HuH-7.5 (cell line): ENCODE results near the gene LBX2.
A peak's percentile ranks its signal among the peaks of the same experiment; 100 is the strongest.
"Not testable (repeated sequence)": the region's sequence is repeated elsewhere in the genome, so short reads cannot be mapped to it uniquely, and the experiment has no call there.

Experiments
- DNase-seq: peaks from one replicate; pipeline ENCODE4 v3.0.0; 2011; ENCODE audit warnings: low spot score

Gene LBX2

DNA sequence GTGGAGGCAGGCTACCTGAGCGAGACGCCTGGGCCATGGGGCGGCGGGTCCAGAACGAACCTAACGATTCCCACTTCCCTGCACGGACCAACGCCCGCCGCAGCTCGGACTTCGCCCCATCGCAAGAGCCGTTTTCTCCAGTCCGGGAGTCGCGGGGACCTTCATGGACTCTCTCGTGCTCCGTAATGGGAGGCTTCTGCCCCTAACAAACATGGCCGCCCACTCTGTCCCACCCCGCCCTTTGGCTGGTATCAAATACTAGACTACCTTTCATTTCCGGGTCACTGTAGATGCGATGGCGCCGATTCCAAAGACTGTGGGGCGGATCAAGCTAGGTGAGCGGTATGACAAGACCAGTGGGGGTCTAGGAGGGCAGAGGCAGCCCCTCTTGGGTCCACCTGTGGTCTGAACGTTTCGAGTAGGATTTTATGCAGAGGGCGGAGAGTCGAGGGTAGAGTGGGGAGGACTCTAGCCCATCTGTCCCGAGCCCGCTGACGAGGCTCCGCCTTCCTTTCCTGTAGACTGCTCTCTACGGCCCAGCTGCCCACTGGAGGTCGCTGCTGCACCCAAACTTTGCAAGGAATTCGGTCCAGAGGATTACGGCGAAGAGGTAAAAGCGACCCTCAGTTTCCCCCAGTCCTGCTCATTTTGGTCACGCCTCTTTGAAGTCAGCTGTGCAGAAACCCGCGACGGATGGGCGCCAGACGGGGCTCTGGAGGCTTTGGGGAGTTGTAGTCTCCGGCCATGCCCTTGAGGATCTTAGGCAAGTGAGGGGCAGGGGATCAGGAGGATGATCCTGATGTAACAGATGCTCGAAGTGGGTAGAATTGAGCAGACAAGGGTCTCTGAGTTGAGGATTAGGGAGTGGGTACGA lies 16.4 kb downstream of the LBX2 start, which contains the start of the genes CCDC142 and TTC31:
Gene CCDC142, minus strand, starts transcription at position 198 of the 874 bp plus-strand sequence. Its CDS starts 161 bp downstream, at position 37.
Gene TTC31, plus strand, starts transcription at position 281 of the 874 bp plus-strand sequence. Its CDS starts 15 bp downstream, at position 296.
- DNase-seq = no peak

DNA sequence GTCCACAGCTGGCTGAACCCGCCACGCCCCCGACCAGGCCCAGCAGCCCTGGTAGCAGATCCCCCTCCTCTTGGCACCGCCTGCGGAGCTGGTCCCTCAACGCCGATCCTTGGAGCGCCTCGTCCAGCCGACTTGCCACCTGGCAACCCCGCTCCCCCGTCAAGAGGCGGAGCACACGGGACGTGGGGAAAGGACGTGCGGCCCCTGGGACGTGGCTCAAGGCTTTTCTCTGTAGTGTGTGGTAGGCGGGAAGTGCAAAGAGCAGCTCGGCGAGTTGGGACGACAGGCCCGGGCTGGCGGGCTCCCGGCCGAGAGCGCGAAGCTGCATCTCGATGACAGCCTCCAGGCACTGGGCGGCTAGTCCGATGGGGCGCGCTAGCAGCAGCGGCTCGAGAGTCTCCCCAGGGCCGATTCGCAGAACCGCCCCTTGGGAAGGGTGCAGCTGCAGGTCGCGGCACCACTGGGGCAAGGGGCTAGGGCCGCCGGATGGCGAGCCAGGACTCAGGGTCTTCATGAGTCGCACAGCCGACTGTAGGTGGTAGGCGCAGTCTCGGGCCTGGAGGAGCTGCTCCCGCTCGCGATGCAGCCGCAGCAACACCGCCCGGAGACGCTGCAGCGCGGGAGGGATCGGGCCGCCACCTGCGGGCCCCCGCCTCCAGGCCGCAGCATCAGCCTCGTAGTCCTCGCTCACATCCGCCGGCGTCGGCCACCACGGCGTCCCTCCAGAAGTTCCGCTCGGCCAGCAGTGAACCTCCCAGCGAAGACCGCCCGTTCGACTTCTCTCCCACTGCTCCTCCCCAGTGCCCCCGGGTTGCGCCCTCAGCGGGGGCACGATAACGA lies 17.2 kb downstream of the LBX2 start:
- no peak for DNase-seq

DNA sequence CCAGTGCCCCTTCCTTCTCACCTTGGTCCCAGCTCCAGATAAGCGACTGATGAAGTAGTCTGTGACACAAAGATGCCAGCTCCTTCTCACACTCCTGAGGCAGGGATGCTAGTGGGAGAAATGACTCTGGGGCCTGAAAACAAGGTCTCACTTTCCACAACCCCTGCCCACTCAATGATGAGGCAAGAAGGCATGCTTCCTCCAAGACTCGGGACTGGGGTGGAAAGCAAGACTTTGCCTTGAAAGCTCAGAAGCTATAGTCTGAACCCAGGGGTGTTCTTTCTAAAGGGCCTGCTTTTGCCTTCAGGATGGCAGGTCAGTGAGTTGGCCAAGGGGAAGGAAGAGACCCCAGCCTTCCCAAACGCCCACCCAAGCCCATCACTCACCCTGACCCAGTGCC lies 18.0 kb downstream of the LBX2 start:
- DNase-seq = no peak

DNA sequence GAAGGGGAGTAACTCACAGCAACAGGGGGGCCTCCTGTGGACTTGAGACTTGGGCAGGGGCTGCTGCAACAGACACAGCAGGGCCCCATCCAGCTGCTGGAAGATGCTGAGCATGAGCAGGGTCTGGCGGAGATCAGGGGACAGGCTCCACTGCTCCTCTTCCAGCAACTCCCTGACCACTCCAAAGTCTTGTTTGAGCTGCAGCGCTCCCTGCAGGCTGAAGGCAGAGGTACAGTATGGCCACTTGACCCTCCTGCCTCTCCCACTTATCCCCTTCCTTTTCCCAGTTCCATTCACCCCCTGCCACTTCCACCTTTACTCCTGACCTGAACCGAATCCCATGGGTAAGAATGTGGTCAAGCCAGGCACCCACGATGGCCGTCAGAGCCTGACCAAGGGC lies 24.5 kb downstream of the LBX2 start:
- no peak for DNase-seq

DNA sequence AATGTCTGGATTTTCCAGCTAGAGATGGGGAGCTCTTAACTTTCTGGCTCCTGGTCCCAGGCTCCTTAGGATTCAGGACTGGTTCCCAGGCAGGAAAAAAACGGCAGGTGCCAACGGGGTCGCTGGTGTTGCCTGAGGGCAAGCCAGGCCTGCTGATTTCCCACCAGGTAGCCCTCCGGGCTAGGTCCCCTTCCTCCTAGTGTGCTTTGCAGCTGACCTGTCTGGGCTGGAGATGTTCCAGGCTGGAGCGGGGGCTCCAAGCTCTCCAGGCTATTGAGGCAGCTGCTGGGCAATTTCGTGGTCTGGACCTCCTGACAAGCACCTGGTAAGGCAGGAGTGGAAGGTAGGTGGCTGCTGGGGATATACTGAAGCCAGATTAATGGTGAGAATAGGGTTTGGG lies 24.9 kb downstream of the LBX2 start:
- no peak for DNase-seq

DNA sequence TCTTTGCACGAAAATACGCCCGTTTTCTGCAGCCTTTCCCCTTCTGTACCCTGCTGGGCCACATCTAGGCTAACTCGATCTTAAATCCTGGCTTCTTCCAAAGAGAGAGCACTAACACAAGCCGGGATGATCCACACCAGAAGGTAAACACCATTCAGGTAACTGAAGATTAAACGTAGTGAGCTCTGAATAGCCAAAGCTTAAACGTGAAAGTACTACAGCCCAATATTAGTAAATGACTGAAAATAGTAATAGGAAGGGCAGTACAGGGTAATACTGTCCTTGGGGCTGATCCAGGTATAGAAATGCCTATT lies 26.5 kb downstream of the LBX2 start:
- no peak for DNase-seq

DNA sequence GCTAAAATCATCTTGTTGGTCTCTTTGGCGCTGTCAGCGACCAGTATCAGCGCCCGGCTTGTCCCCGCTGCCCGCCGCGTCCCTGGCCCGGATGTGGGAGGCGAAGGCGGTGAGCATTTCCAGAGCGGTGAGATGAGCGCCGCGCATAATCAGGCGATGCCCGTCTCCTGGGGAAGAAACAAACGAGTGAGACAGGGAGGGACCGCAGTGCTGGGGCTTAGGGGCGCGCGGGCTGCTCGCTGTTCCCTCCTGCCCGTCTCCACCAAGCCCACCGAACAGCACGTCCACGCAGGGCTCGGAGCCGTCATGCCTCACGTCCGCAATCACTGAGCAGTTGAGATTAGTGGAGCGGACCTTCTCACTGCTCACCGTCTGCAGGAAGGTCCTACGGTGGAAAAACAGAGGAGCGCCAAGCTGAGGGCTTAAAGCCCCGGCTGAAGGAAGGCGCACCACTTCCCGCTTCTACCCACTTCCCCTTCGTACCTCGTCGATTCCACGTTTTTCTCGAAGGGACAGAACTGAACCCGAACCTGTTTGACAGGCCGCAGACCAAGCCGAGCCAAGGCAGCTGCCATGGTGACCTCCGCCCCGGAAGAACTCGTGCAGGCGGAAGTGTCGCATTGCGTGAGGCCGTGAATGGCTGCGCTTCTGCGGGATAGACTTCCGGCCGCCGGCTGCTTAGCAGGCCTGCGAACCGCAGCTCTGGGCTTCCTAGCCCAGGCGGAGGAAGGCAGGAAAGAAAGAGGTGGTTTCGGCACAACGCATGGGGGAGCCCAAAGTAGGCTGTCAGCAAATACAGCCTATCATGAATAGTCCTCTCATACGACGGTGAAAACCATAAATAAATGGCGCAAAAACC lies 27.1 kb downstream of the LBX2 start, which contains the start of gene MRPL53:
Gene MRPL53, minus strand, starts transcription at position 595 of the 859 bp plus-strand sequence. Its CDS starts 20 bp downstream, at position 575.
- no peak for DNase-seq

DNA sequence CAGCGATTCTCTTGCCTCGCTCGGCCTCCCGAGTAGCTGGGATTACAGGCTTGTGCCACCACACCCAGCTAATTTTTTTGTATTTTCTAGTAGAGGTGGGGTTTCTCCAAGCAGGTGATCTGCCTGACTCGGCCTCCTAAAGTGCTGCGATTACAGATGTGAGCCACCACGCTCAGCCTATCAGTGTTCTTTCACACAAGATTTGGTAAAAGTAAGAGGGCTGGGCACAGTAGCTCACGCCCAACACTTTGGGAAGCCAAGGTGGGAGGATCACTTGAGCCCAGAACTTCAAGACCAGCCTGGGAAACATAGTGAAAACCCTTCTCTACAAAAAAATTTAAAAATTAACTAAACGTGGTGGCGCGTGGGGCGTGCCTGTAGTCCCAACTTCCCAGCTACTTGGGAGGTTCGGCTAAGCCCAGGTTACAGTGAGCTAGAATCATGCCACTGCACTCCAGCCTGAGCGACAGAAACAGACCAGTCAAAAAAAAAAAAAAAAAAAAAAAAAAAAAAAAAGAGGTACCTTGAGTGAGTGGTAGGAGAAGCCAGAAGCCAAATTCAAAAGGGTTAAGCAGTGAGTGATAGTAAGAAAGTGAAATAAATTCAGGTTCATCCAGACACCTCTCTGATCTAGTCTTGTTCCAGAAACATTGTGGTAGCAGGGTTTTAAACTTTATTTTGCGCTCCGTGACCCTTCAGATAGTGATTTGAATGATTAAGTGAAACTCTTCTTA lies 27.9 kb downstream of the LBX2 start:
- DNase-seq = no peak

DNA sequence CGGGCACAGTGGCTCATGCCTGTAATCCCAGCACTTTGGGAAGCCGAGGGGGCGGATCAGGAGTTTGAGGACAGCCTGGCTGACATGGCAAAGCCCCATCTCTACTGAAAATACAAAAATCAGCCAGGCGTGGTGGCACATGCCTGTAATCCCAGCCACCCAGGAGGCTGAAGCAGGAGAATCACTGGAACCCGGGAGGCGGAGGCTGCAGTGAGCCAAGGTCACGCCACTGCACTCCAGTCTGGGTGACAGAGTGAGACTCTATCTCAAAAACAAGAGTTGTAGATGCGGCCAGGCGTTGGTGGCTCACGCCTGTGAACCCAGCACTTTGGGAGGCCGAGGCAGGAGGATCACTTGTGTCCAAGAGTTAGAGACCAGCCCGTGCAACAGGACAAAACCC lies 28.7 kb downstream of the LBX2 start:
- DNase-seq = not testable (repeated sequence)

DNA sequence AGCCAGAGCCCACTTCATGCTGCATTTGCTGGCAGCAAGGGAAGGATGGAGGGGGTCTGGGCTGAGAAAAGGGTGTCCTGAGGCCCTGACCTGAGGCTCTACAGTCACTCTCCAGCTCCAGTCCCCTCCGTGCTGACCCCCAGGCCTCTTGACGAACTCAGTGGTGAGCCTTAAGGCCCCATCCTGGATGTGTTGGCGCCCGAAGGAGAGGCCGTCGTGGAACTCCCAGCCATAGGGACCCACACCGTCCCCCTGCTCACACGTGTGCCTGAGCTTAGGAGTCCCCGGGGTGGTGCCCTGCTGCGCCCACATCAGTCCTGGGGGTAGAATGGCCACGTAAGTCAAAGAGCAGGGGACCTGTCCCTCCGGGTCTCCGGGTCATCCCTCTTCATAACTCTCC lies 35.0 kb downstream of the LBX2 start:
- DNase-seq = no peak

DNA sequence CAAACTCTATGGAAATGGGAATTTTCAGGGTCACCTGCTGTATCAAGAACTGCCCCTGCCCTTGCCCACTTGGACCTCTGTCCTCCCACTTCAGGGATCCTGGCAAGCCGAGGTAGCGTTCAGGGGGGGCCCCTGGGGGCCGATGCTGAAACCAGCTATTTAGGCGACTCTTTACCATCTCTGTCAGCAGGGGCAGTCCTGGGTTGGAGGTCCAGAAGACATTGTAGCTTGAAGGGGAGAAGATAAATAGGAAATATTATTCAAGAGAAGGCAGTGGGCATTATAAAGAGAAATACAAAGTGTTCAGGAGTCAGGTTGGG lies 36.7 kb downstream of the LBX2 start:
- no peak for DNase-seq

DNA sequence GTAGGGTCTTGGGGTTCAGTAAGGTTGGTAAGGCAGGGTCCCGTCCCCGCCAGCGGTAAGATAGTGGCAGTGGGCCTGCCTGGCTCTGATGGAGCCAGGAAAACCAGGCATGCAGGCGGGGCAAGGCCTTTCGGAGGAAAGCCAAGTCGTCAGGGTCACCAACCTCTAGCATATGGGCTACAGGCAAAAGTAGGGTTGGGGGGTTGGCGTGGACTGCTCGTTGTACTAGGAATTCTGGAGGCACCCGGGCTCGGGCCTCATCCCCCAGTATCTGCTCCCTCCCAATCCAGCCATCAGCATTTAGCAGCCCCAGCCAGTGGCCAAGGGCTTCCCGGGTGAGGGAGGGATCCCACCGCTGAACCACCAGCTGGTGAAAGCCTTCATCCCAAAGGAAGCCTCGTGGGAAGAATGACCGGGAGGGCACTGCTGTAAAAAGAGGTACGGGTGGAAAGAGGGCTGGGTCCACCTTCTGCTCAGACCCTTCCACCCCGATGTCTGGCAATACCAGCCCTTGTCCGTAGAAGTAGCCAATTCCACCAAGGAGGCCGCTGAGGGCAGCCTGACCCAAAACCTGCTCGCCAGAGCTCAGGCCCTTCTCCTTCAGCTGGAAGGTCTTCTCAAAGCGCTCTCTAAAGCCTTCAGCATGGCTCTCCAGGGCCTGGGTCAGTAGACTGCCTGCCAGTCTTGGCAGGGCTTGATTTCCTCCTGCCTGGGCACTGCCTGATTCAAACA lies 37.2 kb downstream of the LBX2 start:
- no peak for DNase-seq

DNA sequence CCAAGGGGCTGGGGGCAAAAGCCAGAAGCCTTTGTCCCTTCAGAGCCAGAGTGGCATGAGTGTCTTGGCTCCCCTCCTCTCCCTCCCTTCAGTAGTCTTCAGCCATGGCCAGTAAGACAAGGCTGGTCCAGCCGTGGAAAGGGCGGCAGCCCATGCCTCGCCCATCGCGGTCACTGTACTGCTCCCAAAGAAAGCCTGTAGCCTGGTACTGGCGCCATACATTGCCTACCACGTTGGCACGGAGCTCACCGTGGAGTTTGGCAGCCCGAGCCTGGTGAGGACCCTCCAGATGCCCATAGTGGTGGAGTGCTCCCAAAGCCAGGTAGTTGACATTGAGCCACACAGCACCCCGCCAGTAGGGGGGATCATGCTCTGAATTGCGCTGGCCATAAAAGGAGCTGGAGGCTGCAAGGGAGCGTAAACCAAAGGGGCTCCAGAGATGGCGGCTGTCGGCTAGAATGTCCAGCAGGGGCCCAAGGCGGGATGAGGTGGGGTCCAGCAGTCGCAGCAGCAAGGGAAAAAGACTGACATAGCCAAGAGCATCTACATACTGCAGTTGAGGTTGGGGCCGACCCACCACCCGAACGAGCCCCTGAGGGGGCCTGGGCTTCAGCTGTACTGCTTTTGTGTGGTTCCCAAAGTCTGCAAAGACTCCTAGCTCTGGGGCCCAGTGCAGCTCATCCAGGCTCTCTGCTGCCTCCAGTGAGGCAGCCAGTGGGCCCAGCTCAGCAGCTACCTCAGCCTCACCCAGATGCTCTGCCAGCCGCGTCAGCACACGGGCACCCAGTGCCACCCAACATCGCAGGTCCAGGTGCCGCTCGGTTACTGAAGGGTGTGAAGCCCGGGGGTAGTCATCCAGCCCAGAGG lies 38.0 kb downstream of the LBX2 start:
- no peak for DNase-seq

DNA sequence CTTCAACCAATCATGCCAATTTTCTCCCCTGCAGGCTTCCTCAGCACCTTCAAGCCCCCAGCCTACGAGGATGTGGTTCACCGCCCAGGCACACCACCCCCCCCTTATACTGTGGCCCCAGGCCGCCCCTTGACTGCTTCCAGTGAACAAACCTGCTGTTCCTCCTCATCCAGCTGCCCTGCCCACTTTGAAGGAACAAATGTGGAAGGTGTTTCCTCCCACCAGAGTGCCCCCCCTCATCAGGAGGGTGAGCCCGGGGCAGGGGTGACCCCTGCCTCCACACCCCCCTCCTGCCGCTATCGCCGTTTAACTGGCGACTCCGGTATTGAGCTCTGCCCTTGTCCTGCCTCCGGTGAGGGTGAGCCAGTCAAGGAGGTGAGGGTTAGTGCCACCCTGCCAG lies 39.2 kb downstream of the LBX2 start:
- DNase-seq = not testable (repeated sequence)

DNA sequence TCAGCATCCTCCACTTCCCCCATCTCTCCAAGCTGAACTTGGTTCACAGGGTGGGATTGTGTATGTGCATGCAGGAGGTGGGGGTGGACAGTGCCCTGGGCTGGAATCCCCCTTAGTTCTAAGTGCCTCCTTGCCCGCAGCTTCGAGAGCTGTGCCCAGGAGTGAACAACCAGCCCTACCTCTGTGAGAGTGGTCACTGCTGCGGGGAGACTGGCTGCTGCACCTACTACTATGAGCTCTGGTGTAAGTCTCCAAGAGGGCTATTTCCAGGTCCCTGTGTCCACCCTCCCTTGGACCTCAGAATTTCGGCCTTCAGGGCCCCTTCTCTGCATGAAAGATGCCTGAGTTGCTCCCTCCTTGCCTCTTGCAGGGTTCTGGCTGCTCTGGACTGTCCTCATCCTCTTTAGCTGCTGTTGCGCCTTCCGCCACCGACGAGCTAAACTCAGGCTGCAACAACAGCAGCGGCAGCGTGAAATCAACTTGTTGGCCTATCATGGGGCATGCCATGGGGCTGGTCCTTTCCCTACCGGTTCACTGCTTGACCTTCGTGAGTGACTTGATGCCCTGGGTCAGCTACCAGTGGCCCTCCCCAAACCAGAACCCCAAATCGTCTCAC lies 39.8 kb downstream of the LBX2 start:
- not testable (repeated sequence) for DNase-seq

DNA sequence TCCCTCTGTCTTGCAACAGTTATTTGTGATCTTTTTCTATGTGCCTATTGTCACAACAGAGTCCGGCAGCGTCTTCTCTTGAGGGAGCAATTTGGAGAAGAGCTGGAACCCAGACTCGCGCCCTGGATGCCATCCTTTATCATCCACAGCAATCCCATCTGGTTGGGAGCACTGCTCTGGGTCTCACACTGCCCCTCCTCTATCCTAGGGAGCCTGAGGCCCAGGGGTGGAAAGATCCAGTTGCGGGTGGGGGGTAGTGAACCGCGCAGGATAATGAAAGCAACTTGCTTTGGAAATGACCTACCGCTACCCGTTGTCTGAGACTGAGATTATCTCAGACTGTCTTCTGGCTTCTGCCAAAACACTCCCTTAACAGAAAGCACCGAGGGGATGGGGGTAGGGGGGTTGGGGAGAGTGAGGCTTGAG lies 40.5 kb downstream of the LBX2 start:
- DNase-seq = no peak

DNA sequence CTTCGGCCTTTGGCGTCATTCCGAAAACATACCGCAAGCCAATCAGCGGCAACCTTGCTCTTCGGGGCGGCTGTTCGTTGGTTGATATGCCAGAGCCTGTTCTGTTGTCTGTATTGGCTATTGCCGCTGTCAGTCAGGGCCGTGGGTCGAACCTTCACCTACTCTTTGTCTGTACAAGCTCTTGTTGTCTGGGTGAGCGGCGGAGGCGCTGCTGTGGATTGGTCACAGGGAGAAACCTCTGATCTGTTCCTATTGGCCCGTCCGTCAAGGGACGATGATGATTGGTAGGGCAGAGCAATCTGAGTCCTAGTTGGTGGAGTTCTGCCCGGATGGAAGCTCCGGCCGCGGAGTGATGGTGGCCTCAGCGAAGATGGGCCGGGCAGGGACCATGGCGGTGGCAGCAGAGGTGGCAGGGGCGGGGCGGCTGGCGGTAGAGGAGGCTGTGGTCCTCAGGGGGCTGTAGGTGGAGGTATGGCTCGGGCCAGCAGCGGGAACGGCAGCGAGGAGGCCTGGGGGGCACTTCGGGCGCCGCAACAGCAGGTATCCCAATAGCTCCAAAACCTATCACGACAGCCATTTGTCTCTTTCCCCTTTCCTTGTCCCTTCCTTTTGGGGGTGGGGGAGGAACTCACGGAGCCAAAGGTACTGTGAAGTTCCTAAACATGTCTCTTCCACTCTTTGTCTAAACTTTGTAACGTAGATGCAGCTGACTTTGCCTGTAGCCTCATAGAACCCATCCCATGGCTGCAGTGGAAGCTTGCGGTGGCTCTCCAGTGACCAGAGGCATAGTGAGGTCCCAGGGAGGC lies 41.1 kb downstream of the LBX2 start, which contains the start of gene WBP1:
Gene WBP1, plus strand, starts transcription at position 307 of the 806 bp plus-strand sequence. Its CDS starts 165 bp downstream, at position 472.
- peak; percentile 92 for DNase-seq

DNA sequence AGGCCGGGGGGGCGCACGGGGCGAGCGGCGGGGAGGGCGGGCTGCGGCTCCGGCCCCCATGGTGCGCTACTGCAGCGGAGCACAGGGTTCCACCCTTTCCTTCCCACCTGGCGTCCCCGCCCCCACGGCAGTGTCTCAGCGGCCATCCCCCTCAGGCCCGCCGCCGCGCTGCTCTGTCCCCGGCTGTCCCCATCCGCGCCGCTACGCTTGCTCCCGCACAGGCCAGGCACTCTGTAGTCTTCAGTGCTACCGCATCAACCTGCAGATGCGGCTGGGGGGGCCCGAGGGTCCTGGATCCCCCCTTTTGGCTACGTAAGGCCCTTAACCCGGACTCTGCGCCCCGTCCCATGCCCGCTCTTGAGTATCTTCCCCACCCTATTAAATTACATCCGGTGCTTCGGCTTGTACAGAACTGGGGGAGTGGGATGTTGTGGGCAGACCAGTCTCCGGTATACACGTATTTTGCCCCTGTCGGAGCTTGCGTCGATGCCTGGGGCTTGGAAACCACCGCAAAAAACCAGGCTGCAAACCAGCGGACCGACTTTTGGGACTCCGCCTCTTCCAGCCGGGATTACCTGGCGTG lies 41.8 kb downstream of the LBX2 start:
- DNase-seq = peak; percentile 38
